Muscle layer of duodenum (tissue), 2 donors: ENCODE results near the gene MAD1L1.

ENCODE experiments used
- H3K27ac ChIP-seq: one replicate; pipeline ENCODE4 v1.7.0; 2013; ENCODE audit warnings: mild to moderate bottlenecking, low read length
- H3K27me3 ChIP-seq: one replicate; pipeline ENCODE4 v1.7.0; 2013; ENCODE audit warnings: low read depth, mild to moderate bottlenecking, control low read depth, low read length
- H3K36me3 ChIP-seq, 2 donors: one replicate each; pipeline ENCODE4 v1.7.0; 2013; ENCODE audit warnings: low read length in 2 of 2, control low read depth in 1 of 2, mild to moderate bottlenecking in 1 of 2; ENCODE audit not compliant: insufficient read depth in 2 of 2, control insufficient read depth in 1 of 2
- H3K4me1 ChIP-seq, 2 donors: one replicate each; pipeline ENCODE4 v1.7.0; 2013; ENCODE audit warnings: low read length in 2 of 2, mild to moderate bottlenecking in 2 of 2, control low read depth in 1 of 2, moderate library complexity in 1 of 2; ENCODE audit not compliant: insufficient read depth in 2 of 2, control insufficient read depth in 1 of 2
- H3K4me3 ChIP-seq, 2 donors: one replicate each; pipeline ENCODE4 v1.7.0; 2013; ENCODE audit warnings: low read length in 2 of 2, low read depth in 1 of 2, mild to moderate bottlenecking in 1 of 2
- H3K9me3 ChIP-seq, 2 donors: one replicate each; pipeline ENCODE4 v1.7.0; 2013; ENCODE audit warnings: low read length in 2 of 2, control low read depth in 1 of 2, mild to moderate bottlenecking in 1 of 2; ENCODE audit not compliant: control insufficient read depth in 1 of 2
- donor health status: healthy.

Gene MAD1L1

DNA sequence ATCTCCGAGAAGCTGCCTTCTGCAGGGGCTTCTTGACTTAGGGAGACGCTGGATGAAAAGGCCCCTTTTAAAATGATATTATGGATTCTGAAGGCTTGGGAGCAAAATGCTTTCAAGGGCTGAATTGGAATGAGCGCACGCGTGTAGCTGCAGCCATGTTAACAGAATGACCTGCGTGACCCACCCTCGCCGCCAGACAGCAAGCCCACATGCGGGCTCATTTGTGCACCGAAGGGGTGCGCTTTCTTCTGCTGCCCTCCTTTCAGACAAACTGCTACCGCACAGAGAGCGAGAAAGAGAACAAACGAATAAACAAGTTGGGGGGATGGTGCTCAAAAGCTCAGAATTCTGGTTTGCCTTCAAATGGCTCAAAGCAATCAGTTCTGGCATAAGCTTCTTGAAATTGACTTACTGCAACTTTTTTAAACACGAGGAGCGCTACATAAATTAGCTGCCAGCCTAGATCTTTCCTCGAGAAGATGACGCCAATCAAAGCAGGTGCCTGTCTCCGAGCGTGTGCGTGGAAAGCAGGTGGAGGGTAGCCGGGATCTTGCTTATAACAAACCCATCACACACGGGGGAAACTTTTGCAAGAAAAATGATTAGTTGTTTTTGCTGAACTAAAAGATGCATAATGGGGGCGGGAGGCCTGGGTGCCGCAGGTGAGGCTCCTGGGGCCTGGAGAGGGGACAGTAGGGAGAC lies 268.4 kb downstream of the MAD1L1 start:
- H3K27ac ChIP-seq = no peak overlapping the region
- H3K4me3 ChIP-seq = no peak overlapping the region
- no peaks in the 10 kb centered on the region for H3K9me3 ChIP-seq
- no peaks in the 10 kb centered on the region for H3K4me1 ChIP-seq
- peaks cover 0 to 10% of the 10 kb centered on the region in 2 donors for H3K36me3 ChIP-seq
- no peaks in the 10 kb centered on the region for H3K27me3 ChIP-seq

DNA sequence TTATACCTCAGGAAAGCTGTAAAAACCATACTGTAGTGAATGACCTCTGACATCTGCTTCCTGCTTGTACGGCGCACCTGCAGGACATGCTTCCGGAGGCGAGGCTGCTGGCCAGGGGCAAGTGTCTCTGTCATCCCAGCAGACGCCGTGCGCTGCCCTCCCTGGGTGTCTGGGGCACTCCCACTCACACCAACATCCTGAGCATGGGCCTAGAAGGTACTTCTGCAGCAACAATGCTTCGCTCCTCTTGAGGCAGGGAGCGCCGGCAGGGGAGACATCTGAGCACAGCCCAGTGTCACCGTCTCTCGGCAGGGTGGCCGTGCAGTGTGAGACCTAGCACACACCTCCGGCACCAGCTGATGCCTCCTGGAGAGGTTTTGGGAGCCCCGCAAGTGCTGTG lies 269.2 kb downstream of the MAD1L1 start:
- H3K9me3 ChIP-seq = no peaks in the 10 kb centered on the region
- no peaks in the 10 kb centered on the region for H3K27me3 ChIP-seq
- no peak overlapping the region for H3K27ac ChIP-seq
- no peak overlapping the region for H3K4me3 ChIP-seq
- H3K36me3 ChIP-seq = peaks cover 0 to 10% of the 10 kb centered on the region in 2 donors
- H3K4me1 ChIP-seq = no peaks in the 10 kb centered on the region

DNA sequence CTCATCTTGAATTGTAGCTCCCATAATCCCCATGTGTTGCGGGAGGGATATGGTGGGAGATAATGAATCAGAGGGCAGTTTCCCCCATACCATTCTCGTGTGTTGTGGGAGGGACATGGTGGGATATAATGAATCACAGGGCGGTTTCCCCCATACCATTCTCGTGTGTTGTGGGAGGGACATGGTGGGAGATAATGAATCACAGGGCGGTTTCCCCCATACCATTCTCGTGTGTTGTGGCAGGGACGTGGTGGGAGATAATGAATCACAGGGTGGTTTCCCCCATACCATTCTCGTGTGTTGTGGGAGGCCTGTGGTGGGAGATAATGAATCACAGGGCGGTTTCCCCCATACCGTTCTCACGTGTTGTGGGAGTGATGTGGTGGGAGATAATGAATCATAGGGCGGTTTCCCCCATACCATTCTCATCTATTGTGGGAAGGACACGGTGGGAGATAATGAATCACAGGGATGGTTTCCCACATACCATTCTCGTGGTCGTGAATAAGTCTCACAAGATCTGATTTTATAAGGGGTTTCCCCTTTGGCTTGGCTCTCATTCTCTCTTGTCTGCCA lies 271.0 kb downstream of the MAD1L1 start:
- Histone ChIP-seq H3K27ac (no peak overlapping the region), H3K9me3 (no peaks in the 10 kb centered on the region), H3K4me3 (no peak overlapping the region), H3K4me1 (no peaks in the 10 kb centered on the region), H3K27me3 (no peaks in the 10 kb centered on the region), H3K36me3 (peaks cover 0 to 11% of the 10 kb centered on the region in 2 donors)

DNA sequence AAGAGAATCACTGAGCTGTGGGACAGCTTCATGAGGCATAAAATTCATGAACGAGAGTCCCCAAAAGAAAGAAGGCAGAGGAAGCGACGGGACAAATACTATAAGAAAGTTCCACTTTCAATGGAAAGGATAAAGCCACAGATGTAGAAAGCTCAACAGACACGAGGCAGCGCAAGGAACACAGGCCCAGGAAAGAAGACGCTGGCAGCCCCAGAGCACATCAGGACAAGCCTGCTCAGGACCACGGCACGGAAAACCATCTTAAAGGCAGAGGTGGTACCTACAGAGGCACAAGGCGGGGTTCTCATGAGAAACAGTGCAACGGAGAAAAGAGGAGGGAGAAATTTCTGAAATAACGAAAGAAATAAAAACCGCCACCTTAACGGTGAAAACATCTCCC lies 273.4 kb downstream of the MAD1L1 start:
- no peaks in the 10 kb centered on the region for H3K9me3 ChIP-seq

DNA sequence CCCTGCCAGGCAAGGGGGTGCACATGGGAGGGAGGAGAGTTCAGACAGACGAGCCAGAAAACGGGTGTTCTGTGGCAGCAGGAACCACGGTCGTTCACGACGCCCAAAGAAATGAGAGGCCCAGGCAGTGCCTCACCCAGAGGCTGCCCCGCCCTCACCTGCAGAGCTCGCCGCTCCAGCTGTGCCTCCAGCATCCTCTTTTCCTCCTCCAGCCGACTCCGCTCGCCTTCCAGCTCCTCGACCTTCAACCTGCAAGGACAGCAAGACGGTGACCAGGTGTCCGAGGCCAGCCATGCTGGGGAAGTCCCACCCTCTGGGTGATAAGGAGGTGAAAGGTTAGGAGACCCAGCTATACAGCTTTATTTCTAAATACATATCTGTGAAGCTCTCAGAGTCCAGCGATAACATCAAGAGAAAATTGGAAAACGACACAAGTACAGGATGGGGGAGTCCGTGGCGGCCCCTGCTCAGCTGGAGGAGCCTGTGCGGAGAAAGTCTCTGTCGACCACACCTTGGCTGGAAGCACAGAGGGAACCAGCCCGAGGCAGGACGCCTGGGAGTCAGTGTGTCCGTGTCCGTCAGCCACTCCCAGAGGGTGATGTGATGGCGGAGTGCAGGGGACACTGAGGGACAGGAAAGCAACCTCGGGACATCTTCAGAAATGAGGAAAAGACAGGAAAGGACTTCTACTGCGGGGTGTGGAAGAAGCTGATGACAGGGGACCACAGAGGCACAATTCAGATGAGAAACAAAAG lies 275.1 kb downstream of the MAD1L1 start:
- H3K27me3 ChIP-seq = no peaks in the 10 kb centered on the region
- no peaks in the 10 kb centered on the region for H3K9me3 ChIP-seq
- H3K4me3 ChIP-seq = no peak overlapping the region
- no peak overlapping the region for H3K27ac ChIP-seq
- H3K36me3 ChIP-seq = peaks cover 0 to 12% of the 10 kb centered on the region in 2 donors
- H3K4me1 ChIP-seq = no peaks in the 10 kb centered on the region

More for the DNA sequence above, 273.4 kb downstream of the MAD1L1 start:
- Histone ChIP-seq H3K4me3 (no peak overlapping the region), H3K36me3 (peaks cover 0 to 17% of the 10 kb centered on the region in 2 donors), H3K4me1 (no peaks in the 10 kb centered on the region), H3K27me3 (no peaks in the 10 kb centered on the region), H3K27ac (no peak overlapping the region)

DNA sequence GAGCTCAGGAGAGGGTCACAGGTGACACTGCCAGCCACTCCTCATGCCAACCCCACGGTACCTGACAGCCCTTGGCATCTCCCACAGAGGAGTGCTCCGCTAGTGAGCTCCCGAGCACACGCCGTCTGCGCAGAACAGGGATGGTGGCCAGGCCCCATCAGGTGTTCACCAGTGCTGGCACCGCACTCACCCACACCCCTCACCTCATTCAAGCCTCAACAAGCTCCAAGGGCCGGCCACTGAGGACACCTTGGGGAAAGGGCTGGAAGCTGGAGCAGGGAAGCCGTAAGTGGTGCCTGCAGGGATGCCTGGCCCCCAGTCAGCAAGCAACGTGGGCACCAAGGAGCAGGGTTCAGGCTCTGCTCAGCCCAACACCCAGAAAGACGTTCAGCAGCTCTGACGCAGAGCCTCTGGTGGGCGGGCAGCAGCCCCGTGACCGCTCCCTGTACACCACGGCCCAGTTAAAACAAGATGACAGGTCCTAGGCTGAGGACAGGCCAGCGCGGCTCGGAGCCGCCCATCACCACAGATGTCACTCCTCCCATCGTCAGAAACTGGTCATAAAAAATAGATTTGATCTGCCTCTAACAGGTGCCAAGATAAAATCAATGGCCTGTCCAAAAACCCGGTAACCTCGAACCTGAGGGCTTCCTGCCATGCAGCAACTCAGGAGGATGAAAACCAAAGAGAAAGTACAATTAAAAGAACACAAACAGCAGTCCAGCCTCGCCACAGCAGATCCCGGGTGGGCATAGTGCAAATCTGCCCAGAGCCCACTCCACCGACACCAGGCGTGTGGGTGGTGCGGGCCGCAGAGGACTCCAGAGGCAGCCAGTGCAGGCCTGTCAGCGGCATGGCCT lies 275.9 kb downstream of the MAD1L1 start:
- no peak overlapping the region for H3K4me3 ChIP-seq
- no peak overlapping the region for H3K27ac ChIP-seq
- no peaks in the 10 kb centered on the region for H3K27me3 ChIP-seq
- no peaks in the 10 kb centered on the region for H3K9me3 ChIP-seq
- peaks cover 0 to 12% of the 10 kb centered on the region in 2 donors for H3K36me3 ChIP-seq
- H3K4me1 ChIP-seq = no peaks in the 10 kb centered on the region

DNA sequence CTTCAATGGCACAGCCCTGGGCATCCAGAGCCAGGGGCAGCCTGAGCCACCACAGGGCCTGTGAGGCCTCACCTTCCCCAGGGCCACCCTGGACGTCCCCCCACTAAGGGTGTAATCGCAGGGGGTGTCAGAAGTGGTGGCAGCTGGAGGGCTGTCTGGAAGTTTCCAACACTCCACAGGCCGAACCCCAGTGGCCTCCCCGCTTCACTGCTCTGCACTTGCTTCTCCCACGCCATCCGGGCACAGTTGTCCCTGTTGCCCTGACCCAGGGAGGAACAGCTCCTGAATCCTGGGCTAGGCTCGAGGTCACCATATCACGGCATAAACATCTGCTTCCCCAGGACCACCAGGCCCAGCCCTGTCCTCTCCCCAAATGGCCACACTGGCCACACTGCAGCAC lies 276.6 kb downstream of the MAD1L1 start:
- Histone ChIP-seq H3K36me3 (peaks cover 0 to 12% of the 10 kb centered on the region in 2 donors), H3K4me3 (no peak overlapping the region)

DNA sequence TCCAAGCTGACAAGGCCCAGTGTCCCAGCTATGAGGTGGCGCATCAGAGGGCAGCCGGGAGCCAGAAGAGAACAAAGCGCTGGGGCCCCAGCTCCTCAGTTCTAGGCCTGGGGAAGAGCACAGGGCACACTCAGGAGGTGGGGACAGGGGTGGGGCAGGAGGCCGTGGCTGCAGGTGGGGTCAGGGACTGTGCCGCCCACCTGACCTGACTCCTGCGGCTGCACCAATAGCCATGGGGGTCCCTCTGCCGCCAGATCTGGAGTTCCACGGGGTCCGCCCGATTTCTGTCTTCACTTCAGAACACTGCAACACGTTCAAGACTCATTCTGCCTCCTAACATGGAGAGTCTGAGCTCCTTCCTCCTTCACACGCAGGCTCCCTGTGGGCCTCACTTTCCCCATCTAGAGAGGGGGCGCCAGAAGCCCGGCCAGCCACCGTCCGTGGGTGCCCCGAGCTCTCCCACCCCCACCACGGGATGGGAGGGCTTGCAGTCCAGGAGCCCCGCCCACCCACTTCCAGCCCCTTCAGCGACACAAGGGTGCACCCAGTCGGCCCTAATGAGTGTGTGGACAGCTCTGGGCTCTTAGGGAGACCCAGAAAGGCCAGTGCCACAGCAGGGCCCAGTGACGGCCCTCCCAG lies 278.3 kb downstream of the MAD1L1 start:
- H3K27me3 ChIP-seq = no peaks in the 10 kb centered on the region
- peaks cover 0 to 12% of the 10 kb centered on the region in 2 donors for H3K36me3 ChIP-seq
- H3K4me1 ChIP-seq = peaks cover 0 to 6% of the 10 kb centered on the region in 2 donors
- no peak overlapping the region for H3K27ac ChIP-seq
- no peak overlapping the region for H3K4me3 ChIP-seq
- H3K9me3 ChIP-seq = no peaks in the 10 kb centered on the region

More for the DNA sequence above, 276.6 kb downstream of the MAD1L1 start:
- H3K4me1 ChIP-seq = peaks cover 0 to 1% of the 10 kb centered on the region in 2 donors
- no peaks in the 10 kb centered on the region for H3K27me3 ChIP-seq
- H3K27ac ChIP-seq = no peak overlapping the region
- no peaks in the 10 kb centered on the region for H3K9me3 ChIP-seq

DNA sequence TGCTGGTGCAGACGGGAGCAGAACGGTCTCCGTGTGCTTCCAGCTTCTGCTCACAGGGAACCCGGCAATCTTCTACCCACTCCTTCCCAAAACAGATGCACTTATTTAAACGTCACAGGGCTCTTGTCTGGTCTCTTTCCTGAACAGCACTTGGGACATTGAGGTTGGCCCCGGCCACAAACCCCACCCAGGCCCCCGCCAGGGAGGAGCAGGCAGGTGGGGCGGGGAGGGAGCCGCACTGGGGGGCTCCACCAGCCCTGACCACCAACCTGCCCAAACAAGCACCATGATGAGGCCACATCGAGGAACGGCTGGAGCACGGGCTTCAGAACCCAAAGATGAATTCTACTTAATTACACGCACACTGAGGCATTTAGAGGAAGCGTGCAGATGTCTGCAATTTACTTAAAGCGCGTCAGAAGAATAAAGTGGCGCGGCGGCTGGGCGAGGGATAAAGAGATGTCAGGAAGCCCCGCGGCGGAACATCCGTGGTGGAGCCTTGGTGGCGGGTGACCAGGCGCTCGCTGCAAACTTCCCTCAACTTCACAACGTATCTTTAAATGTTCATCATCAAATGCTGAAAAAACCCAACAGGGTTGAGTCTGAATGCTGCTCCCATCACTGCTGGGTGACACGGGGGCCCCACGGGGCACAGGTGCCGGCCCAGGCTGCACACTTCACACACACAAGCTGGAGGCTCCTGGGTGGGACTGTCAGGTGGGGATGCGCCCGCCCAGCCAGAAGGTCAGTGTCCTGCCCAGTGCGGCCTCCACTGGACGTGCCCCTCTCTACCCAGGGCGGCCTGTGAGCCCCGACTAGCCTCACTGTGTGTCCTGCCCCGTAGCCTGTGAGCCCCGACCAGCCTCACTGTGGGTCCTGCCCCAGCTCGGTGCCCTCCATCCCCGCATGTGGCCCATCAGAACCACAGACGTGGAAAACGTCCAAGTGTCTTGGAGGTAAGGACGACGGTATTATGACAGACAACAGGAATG lies 279.2 kb downstream of the MAD1L1 start:
- H3K9me3 ChIP-seq = no peaks in the 10 kb centered on the region
- no peak overlapping the region for H3K4me3 ChIP-seq
- H3K4me1 ChIP-seq = peaks cover 0 to 6% of the 10 kb centered on the region in 2 donors
- no peak overlapping the region for H3K27ac ChIP-seq
- peaks cover 0 to 12% of the 10 kb centered on the region in 2 donors for H3K36me3 ChIP-seq
- H3K27me3 ChIP-seq = no peaks in the 10 kb centered on the region

DNA sequence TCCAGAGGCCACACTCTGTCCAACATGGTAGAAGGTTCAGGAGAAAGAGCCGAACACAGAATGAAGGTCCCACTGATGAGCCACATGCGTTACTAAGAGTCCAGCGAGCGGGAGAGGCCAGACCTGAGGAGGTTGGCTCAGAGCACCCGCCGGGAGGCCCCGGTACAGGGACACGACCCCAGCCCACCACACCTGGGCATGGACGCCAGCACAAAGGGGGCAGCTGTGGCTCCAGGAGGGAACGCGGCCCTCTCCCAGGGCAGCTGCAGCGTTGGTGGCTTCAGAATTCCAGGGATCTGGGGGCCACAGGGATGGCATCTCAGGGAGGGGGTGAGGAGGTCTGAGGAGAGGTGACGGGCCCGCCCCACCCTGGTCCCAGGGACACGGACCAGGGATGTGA lies 280.0 kb downstream of the MAD1L1 start:
- H3K4me1 ChIP-seq = peaks cover 0 to 6% of the 10 kb centered on the region in 2 donors
- H3K36me3 ChIP-seq = peaks cover 0 to 12% of the 10 kb centered on the region in 2 donors
- no peak overlapping the region for H3K4me3 ChIP-seq
- no peak overlapping the region for H3K27ac ChIP-seq
- H3K9me3 ChIP-seq = no peaks in the 10 kb centered on the region
- no peaks in the 10 kb centered on the region for H3K27me3 ChIP-seq
